Astrocyte (in vitro differentiated cells and primary cell): Measurements from ENCODE around the gene YPEL1. TPM values are rescaled to one million over a fixed set of nuclear protein-coding genes. Genes with fewer than 3 reads are reported as not detected.

Source experiments
- DNase-seq: peaks from one replicate; pipeline ENCODE4 v3.0.0-alpha.2; 2010; ENCODE audit warnings: low read depth
- FAIRE-seq: peaks from 2 replicates; lab custom pipeline; 2011; peaks lifted over from hg19 to GRCh38; lab: Jason Lieb, UNC
- H2AFZ ChIP-seq: 2 replicates; pipeline ENCODE4 v1.6.0; 2012; ENCODE audit warnings: low read depth, low read length, inconsistent platforms
- H3K27ac ChIP-seq: 2 replicates; pipeline ENCODE4 v1.5.1; 2011; ENCODE audit warnings: low read depth, low read length, inconsistent platforms
- H3K27me3 ChIP-seq: 2 replicates; pipeline ENCODE4 v1.6.0; 2011; ENCODE audit warnings: low read length, inconsistent platforms; ENCODE audit not compliant: insufficient read depth
- H3K36me3 ChIP-seq: 2 replicates; pipeline ENCODE4 v1.5.1; 2011; ENCODE audit warnings: low read length, inconsistent platforms; ENCODE audit not compliant: insufficient read depth
- H3K4me1 ChIP-seq: 2 replicates; pipeline ENCODE4 v1.5.1; 2011; ENCODE audit warnings: low read length, inconsistent platforms; ENCODE audit not compliant: insufficient read depth
- H3K4me2 ChIP-seq: 2 replicates; pipeline ENCODE4 v1.6.0; 2012; ENCODE audit warnings: low read length, inconsistent platforms
- H3K4me3 ChIP-seq: 2 replicates; pipeline ENCODE4 v1.5.1; 2011; ENCODE audit warnings: low read depth, mild to moderate bottlenecking, low read length, inconsistent platforms; ENCODE audit not compliant: insufficient read depth
- H3K79me2 ChIP-seq: 2 replicates; pipeline ENCODE4 v1.6.0; 2012; ENCODE audit warnings: mild to moderate bottlenecking, low read length, inconsistent platforms; ENCODE audit not compliant: insufficient read depth
- H3K9ac ChIP-seq: 2 replicates; pipeline ENCODE4 v1.6.0; 2012; ENCODE audit warnings: mild to moderate bottlenecking, low read length, inconsistent platforms
- H3K9me3 ChIP-seq: 2 replicates; pipeline ENCODE4 v1.5.1; 2012; ENCODE audit warnings: low read depth, mild to moderate bottlenecking, low read length, inconsistent platforms; ENCODE audit not compliant: insufficient read depth
- H4K20me1 ChIP-seq: 2 replicates; pipeline ENCODE4 v1.6.0; 2012; ENCODE audit warnings: low read length, inconsistent platforms; ENCODE audit not compliant: insufficient read depth
- H3K27ac Mint-ChIP-seq: one replicate; pipeline ENCODE4 v1.8.0; 2021; ENCODE audit warnings: mild to moderate bottlenecking, mixed read lengths; ENCODE audit not compliant: unreplicated experiment
- H3K27me3 Mint-ChIP-seq: one replicate; pipeline ENCODE4 v1.8.0; 2021; ENCODE audit warnings: low read depth, mixed read lengths; ENCODE audit not compliant: unreplicated experiment
- H3K36me3 Mint-ChIP-seq: one replicate; pipeline ENCODE4 v1.8.0; 2021; ENCODE audit warnings: low read depth, mixed read lengths; ENCODE audit not compliant: unreplicated experiment
- H3K4me1 Mint-ChIP-seq: one replicate; pipeline ENCODE4 v1.8.0; 2021; ENCODE audit warnings: low read depth, mixed read lengths; ENCODE audit not compliant: unreplicated experiment
- H3K4me3 Mint-ChIP-seq: one replicate; pipeline ENCODE4 v1.8.0; 2021; ENCODE audit warnings: mild to moderate bottlenecking, moderate library complexity, mixed read lengths; ENCODE audit not compliant: unreplicated experiment
- H3K9me3 Mint-ChIP-seq: one replicate; pipeline ENCODE4 v1.8.0; 2021; ENCODE audit warnings: mild to moderate bottlenecking, mixed read lengths; ENCODE audit not compliant: unreplicated experiment
- CTCF ChIP-seq: IDR thresholded peaks from 2 replicates; pipeline ENCODE4 v1.5.1; 2011; ENCODE audit warnings: low read depth, mild to moderate bottlenecking, inconsistent platforms, low read length, moderate library complexity; ENCODE audit not compliant: insufficient read depth
- EZH2 ChIP-seq: IDR thresholded peaks from 2 replicates; pipeline ENCODE4 v1.6.1; 2012; ENCODE audit warnings: mild to moderate bottlenecking, low read length, inconsistent platforms; ENCODE audit not compliant: insufficient read depth
- total RNA-seq: library from RNA; stranded (reverse); gene quantifications from 2 replicates; pipeline ENCODE4 v1.2.1, GENCODE V29; 2021

YPEL1 gene
- total RNA-seq, 1 donor from 2014 or later = 0.86 TPM

- no peak overlapping the region for H3K9ac ChIP-seq
- Mint-ChIP-seq H3K36me3 (peaks cover 11% of the 10 kb centered on the region), H3K27ac (no peak overlapping the region), H3K27me3 (no peaks in the 10 kb centered on the region), H3K4me1 (peaks cover 4% of the 10 kb centered on the region), H3K4me3 (no peak overlapping the region), H3K9me3 (no peaks in the 10 kb centered on the region)
- DNase-seq (no peak), FAIRE-seq (no peak)
- no peak overlapping the region for H3K4me3 ChIP-seq
- peaks cover 6% of the 10 kb centered on the region for H3K36me3 ChIP-seq
- no peak overlapping the region for H2AFZ ChIP-seq
- H4K20me1 ChIP-seq = peaks cover under 1% of the 10 kb centered on the region
- H3K79me2 ChIP-seq = no peaks in the 10 kb centered on the region
- no peak overlapping the region for H3K27ac ChIP-seq
- TF ChIP-seq CTCF (no peak), EZH2 (no peak)
- peaks cover 24% of the 10 kb centered on the region for H3K4me1 ChIP-seq
- no peaks in the 10 kb centered on the region for H3K27me3 ChIP-seq
- no peak overlapping the region for H3K4me2 ChIP-seq
- no peaks in the 10 kb centered on the region for H3K9me3 ChIP-seq
Measured at GRCh38 chr22:21695430-21696085, 40.0 kb downstream of the YPEL1 start.

- Histone ChIP-seq H3K4me1 (peaks cover 24% of the 10 kb centered on the region), H2AFZ (no peak overlapping the region), H3K27ac (no peak overlapping the region), H3K9ac (no peak overlapping the region), H3K79me2 (no peaks in the 10 kb centered on the region), H3K36me3 (peaks cover 6% of the 10 kb centered on the region), H3K4me2 (no peak overlapping the region), H4K20me1 (peaks cover 5% of the 10 kb centered on the region), H3K4me3 (no peak overlapping the region), H3K27me3 (no peaks in the 10 kb centered on the region), H3K9me3 (no peaks in the 10 kb centered on the region)
- Mint-ChIP-seq H3K4me1 (peaks cover 4% of the 10 kb centered on the region), H3K4me3 (no peak overlapping the region), H3K27me3 (no peaks in the 10 kb centered on the region), H3K27ac (no peak overlapping the region), H3K9me3 (no peaks in the 10 kb centered on the region), H3K36me3 (peaks cover 11% of the 10 kb centered on the region)
- FAIRE-seq = no peak
- TF ChIP-seq EZH2 (no peak), CTCF (no peak)
- no peak for DNase-seq
Measured at GRCh38 chr22:21694795-21695429, 40.7 kb downstream of the YPEL1 start.

DNA sequence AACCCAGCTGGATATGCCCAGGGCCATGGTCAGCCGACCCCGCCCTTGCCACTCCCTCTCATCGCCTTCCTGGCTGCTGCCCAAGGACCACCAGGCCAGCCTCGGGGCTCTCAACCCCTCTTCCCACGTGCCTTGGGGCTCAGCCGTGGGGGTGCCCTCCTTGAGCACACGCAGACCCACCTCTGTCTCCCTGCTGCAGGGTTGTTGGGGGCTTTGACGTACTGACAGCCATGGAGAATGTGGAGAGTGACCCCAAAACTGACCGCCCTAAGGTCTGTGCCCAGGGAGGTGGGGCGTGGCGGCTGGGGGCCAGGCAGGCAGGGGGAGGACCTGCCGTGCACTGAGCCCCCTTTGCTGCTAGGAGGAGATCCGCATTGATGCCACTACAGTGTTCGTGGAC lies 41.2 kb downstream of the YPEL1 start:
- H3K4me3 Mint-ChIP-seq = no peak overlapping the region
- H3K36me3 ChIP-seq = peaks cover 8% of the 10 kb centered on the region
- H3K27me3 Mint-ChIP-seq = no peaks in the 10 kb centered on the region
- H3K4me1 ChIP-seq = peaks cover 22% of the 10 kb centered on the region
- H3K9ac ChIP-seq = no peak overlapping the region
- no peak overlapping the region for H3K4me3 ChIP-seq
- FAIRE-seq (no peak), DNase-seq (no peak)
- H3K9me3 Mint-ChIP-seq = no peaks in the 10 kb centered on the region
- TF ChIP-seq EZH2 = no peak
- no peak for TF ChIP-seq CTCF
- H3K27ac Mint-ChIP-seq = no peak overlapping the region
- H2AFZ ChIP-seq = no peak overlapping the region
- H3K9me3 ChIP-seq = no peaks in the 10 kb centered on the region
- no peak overlapping the region for H3K27ac ChIP-seq
- peaks cover 4% of the 10 kb centered on the region for H3K4me1 Mint-ChIP-seq
- H3K4me2 ChIP-seq = no peak overlapping the region
- no peaks in the 10 kb centered on the region for H3K27me3 ChIP-seq
- H3K36me3 Mint-ChIP-seq = peaks cover 11% of the 10 kb centered on the region
- no peaks in the 10 kb centered on the region for H3K79me2 ChIP-seq
- peaks cover 5% of the 10 kb centered on the region for H4K20me1 ChIP-seq
